GM20000 (cell line): Measurements from ENCODE around the gene MAP10.

Experiments
- DNase-seq: peaks from one replicate; pipeline ENCODE4 v3.0.0; 2012; ENCODE audit warnings: low spot score
- CTCF ChIP-seq: IDR thresholded peaks from 2 replicates; pipeline ENCODE4 v1.5.1; 2012; ENCODE audit warnings: mild to moderate bottlenecking, control low read depth; ENCODE audit errors: extremely low read depth, missing control alignments

Gene MAP10

GRCh38 chr1:232853994-232854797 is 49.0 kb downstream of the MAP10 start:
- no peak for DNase-seq
- TF ChIP-seq CTCF: no peak

GRCh38 chr1:232854798-232855159 is 49.6 kb downstream of the MAP10 start:
- no peak for TF ChIP-seq CTCF
- DNase-seq: no peak

- TF ChIP-seq CTCF: no peak
- DNase-seq: no peak
These were observed 51.3 kb downstream of the MAP10 start for GRCh38 chr1:232856541-232856940.
